Uterus (tissue), 2 donors: ENCODE data around the gene ZNF256.

Experiments
- CTCF ChIP-seq, 4 experiments: fragments of 200-600 bp in 2 of 4; fragments of 450-650 bp in 2 of 4; sonication (generic) in 2 of 4; IDR thresholded peaks; one replicate each; pipeline ENCODE4 v1.5.1; 2016 to 2019; ENCODE audit warnings: antibody characterized with exemption in 4 of 4, mild to moderate bottlenecking in 2 of 4, moderate library complexity in 1 of 4
- POLR2A ChIP-seq, 2 donors: fragments of 450-650 bp; IDR thresholded peaks; one replicate each; pipeline ENCODE4 v1.6.1; 2016; ENCODE audit warnings: antibody characterized with exemption in 2 of 2, mild to moderate bottlenecking in 1 of 2, moderate library complexity in 1 of 2

GRCh38 chr19:57914531-57914930, 33.0 kb downstream of the ZNF256 start:
- TF ChIP-seq CTCF (IDR thresholded peaks at IDR 0.05) (no peak), POLR2A (IDR thresholded peaks at IDR 0.05) (no peak)
